HepG2 (cell line): ENCODE results near the gene HECTD4. TPM values are rescaled to one million over a fixed set of nuclear protein-coding genes. Genes with fewer than 3 reads are reported as not detected.

Experiments used
- BATF2 ChIP-seq: sonication (generic); formaldehyde crosslinking; IDR thresholded peaks from 2 replicates; pipeline ENCODE4 v1.8.0; 2022; ENCODE audit warnings: mild to moderate bottlenecking, missing genetic modification reagents, moderate library complexity
- CENPT ChIP-seq: sonication (generic); formaldehyde crosslinking; IDR thresholded peaks from 2 replicates; pipeline ENCODE4 v1.8.0; 2022; ENCODE audit warnings: low read depth, mild to moderate bottlenecking, moderate library complexity, missing genetic modification reagents
- CENPX ChIP-seq: sonication (generic); formaldehyde crosslinking; IDR thresholded peaks from 2 replicates; pipeline ENCODE4 v1.9.0; 2021; ENCODE audit warnings: mild to moderate bottlenecking, missing genetic modification reagents, moderate library complexity
- DMTF1 ChIP-seq: sonication (generic); formaldehyde crosslinking; IDR thresholded peaks from 2 replicates; pipeline ENCODE4 v1.4.0; 2020; ENCODE audit warnings: mild to moderate bottlenecking, missing genetic modification reagents
- ELF1 ChIP-seq: sonication (generic); formaldehyde crosslinking; IDR thresholded peaks from 2 replicates; pipeline ENCODE4 v1.4.0; 2020; ENCODE audit warnings: missing genetic modification reagents
- GMEB2 ChIP-seq: IDR thresholded peaks from 2 replicates; pipeline ENCODE4 v1.6.1; 2016; ENCODE audit warnings: missing biosample characterization, missing genetic modification reagents, low read depth
- HES4 ChIP-seq: sonication (generic); formaldehyde crosslinking; IDR thresholded peaks from 2 replicates; pipeline ENCODE4 v1.9.0; 2021; ENCODE audit warnings: mild to moderate bottlenecking, missing genetic modification reagents, borderline replicate concordance
- HMG20A ChIP-seq: IDR thresholded peaks from 2 replicates; pipeline ENCODE4 v1.6.1; 2016; ENCODE audit warnings: borderline replicate concordance
- HNRNPUL1 ChIP-seq: fragments of 200-400 bp; formaldehyde crosslinking; IDR thresholded peaks from 2 replicates; pipeline ENCODE4 v1.6.1; 2017; ENCODE audit warnings: low read depth, mild to moderate bottlenecking, low read length, moderate library complexity
- JARID2 ChIP-seq: sonication (generic); formaldehyde crosslinking; IDR thresholded peaks from 2 replicates; pipeline ENCODE4 v1.8.1; 2023; ENCODE audit warnings: missing genetic modification reagents, inconsistent platforms; ENCODE audit not compliant: insufficient replicate concordance
- NFE2 ChIP-seq: sonication (generic); formaldehyde crosslinking; IDR thresholded peaks from 2 replicates; pipeline ENCODE4 v1.4.0; 2020; ENCODE audit warnings: missing genetic modification reagents
- NFYC ChIP-seq: IDR thresholded peaks from 2 replicates; pipeline ENCODE4 v1.6.1; 2016; ENCODE audit warnings: missing genetic modification reagents, missing compliant biosample characterization
- NR2F2 ChIP-seq: IDR thresholded peaks from 2 replicates; pipeline ENCODE4 v1.6.1; 2012; ENCODE audit warnings: low read depth, inconsistent platforms, borderline replicate concordance
- PRDM15 ChIP-seq: sonication (generic); formaldehyde crosslinking; IDR thresholded peaks from 2 replicates; pipeline ENCODE4 v1.4.0; 2020; ENCODE audit warnings: missing genetic modification reagents
- RNF2 ChIP-seq: fragments of 450-650 bp; conservative IDR thresholded peaks from 2 replicates; pipeline ENCODE4 v1.6.1; 2016; ENCODE audit warnings: low read depth
- SRSF1 ChIP-seq: fragments of 200-400 bp; formaldehyde crosslinking; optimal IDR thresholded peaks from 2 replicates; pipeline ENCODE3; 2017; ENCODE audit warnings: mild to moderate bottlenecking, low read depth, low read length, moderate library complexity
- SRSF4 ChIP-seq: fragments of 200-400 bp; formaldehyde crosslinking; IDR thresholded peaks from one replicate; pipeline ENCODE4 v1.6.1; 2018; ENCODE audit warnings: mild to moderate bottlenecking, low read depth, low read length, moderate library complexity; ENCODE audit not compliant: poor library complexity, severe bottlenecking
- ZNF136 ChIP-seq: sonication (generic); formaldehyde crosslinking; IDR thresholded peaks from 2 replicates; pipeline ENCODE4 v1.8.1; 2022; ENCODE audit warnings: low read depth, mild to moderate bottlenecking, moderate library complexity, missing genetic modification reagents
- ZNF446 ChIP-seq: sonication (generic); formaldehyde crosslinking; IDR thresholded peaks from 2 replicates; pipeline ENCODE4 v1.5.0; 2020; ENCODE audit warnings: mild to moderate bottlenecking, missing genetic modification reagents
- ZNF607 ChIP-seq: sonication (generic); formaldehyde crosslinking; IDR thresholded peaks from 2 replicates; pipeline ENCODE4 v1.5.1; 2020; ENCODE audit warnings: missing genetic modification reagents, mild to moderate bottlenecking, borderline replicate concordance
- ZNF883 ChIP-seq: sonication (generic); formaldehyde crosslinking; IDR thresholded peaks from 2 replicates; pipeline ENCODE4 v1.5.1; 2020; ENCODE audit warnings: mild to moderate bottlenecking, missing genetic modification reagents; ENCODE audit errors: not compliant biosample characterization
- polyA plus RNA-seq, 8 experiments: library from polyadenylated mRNA; depleted of rRNA in 3 of 8; stranded (reverse) in 7 of 8; unstranded in 1 of 8; fragments of >200 nt; fragmentation: Illumina TruSeq in 4 of 8; extraction: Trizol in 4 of 8; gene quantifications; 2 replicates each; pipeline versions ENCODE4 v1.2.1 to v1.2.3, GENCODE V29; 2011 to 2016; ENCODE audit warnings: low read depth in 4 of 8, missing spikeins in 1 of 8, mixed read lengths in 1 of 8; ENCODE audit not compliant: insufficient read depth in 1 of 8
- total RNA-seq, 5 experiments: library from RNA; depleted of rRNA; stranded (reverse); fragments of >200 nt; fragmentation: Illumina TruSeq; extraction: Trizol; gene quantifications; 2 replicates each; pipeline ENCODE4 v1.2.3, GENCODE V29; 2016; ENCODE audit warnings: low read depth in 1 of 5

Gene HECTD4
- total and polyA plus RNA-seq, 2 of the 13 experiments (the other 11 are each of a cell fraction or from before 2014, with no cell fraction given) = 9.0 to 11.4 TPM

GRCh38 chr12:112381883-112382796, at the start of gene HECTD4 (continued):
- TF ChIP-seq ZNF607 (CRISPR knock-in tag) = peak; percentile 62; the same call in 1 of the 2 replicates
- no peak for TF ChIP-seq NFE2 (CRISPR knock-in tag)
- 0 out of 2 replicates have a peak, but pooled peaks have one; percentile 69 for TF ChIP-seq RNF2
- no peak for TF ChIP-seq CENPT (CRISPR knock-in tag)
- no peak for TF ChIP-seq JARID2
- no peak for TF ChIP-seq NR2F2
- peak; percentile 40; the same call in 1 of the 2 replicates for TF ChIP-seq NFYC (CRISPR knock-in tag)
- no peak for TF ChIP-seq SRSF1
- no peak for TF ChIP-seq HNRNPUL1
- no peak for TF ChIP-seq DMTF1 (CRISPR knock-in tag)
- TF ChIP-seq HES4 (CRISPR knock-in tag) = peak; percentile 25; the same call in 1 of the 2 replicates
- TF ChIP-seq CENPX (CRISPR knock-in tag) = no peak
- no peak for TF ChIP-seq ZNF136 (CRISPR knock-in tag)
- TF ChIP-seq SRSF4 = no peak
- no peak for TF ChIP-seq ZNF446
- no peak for TF ChIP-seq BATF2
- TF ChIP-seq HMG20A = no peak
- TF ChIP-seq GMEB2 (CRISPR knock-in tag) = 0 out of 2 replicates have a peak, but pooled peaks have one; percentile 29
- peak; percentile 51 for TF ChIP-seq ZNF883 (CRISPR knock-in tag)
- TF ChIP-seq ELF1 (CRISPR knock-in tag) = no peak; the same call in 1 of the 2 replicates
- TF ChIP-seq PRDM15 (CRISPR knock-in tag) = no peak
